Cardiac ventricle fibroblast (primary cell): ENCODE results near the gene BARHL1. TPM values are rescaled to one million over a fixed set of nuclear protein-coding genes. Genes with fewer than 3 reads are reported as not detected.

Experiments used
- total RNA-seq: library from RNA; depleted of rRNA; stranded (reverse); fragments of >200 nt; gene quantifications from 2 replicates; pipeline ENCODE4 v1.2.3, GENCODE V29; 2015

BARHL1 gene
- total RNA-seq = not detected in 2 replicates

DNA sequence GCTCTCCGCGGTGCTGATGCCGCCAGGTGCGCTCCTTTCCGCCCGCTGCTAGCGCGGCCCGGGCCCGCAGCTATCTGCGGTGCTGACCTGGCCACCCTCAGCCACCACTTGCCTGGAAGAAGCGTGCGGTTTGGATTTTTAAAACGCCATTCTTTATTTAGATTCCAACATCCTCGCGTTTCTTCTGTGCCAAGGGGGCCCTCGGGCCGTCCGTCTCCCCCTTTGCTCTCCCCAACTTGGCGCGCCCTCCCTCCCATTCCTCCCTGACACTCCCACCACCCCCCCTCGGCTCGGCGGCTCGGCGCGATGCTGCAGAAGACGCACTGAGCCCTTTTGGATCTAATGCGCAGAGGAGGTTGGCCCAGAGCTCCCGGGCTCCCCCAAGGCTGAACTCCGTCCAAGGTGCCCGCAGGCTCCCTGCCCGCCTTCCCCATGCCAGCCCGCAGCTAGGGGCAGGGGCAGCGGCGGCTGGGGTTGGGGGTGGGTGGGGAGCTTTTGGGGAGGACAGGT, at the start of gene BARHL1:
Gene BARHL1, plus strand, starts transcription at position 331 of the 510 bp plus-strand sequence. CDS start 192 bp downstream, outside the sequence.

Other genes with a start within 250 kb of the BARHL1 start
- 33.5 and 36.9 TPM in 2 replicates for gene SETX, start 227.6 kb upstream of the BARHL1 start, total RNA-seq
- gene TTF1, start 175.8 kb upstream of the BARHL1 start, total RNA-seq = 5.0 and 7.4 TPM in 2 replicates
- gene CFAP77, start 172.4 kb upstream of the BARHL1 start, total RNA-seq = 0.25 TPM in 1 of 2 replicates, not detected in the other
- gene DDX31, start 87.4 kb downstream of the BARHL1 start, total RNA-seq = 11.9 and 13.5 TPM in 2 replicates
- 12.7 and 13.8 TPM in 2 replicates for gene GTF3C4, start 87.9 kb downstream of the BARHL1 start, total RNA-seq